Dermis blood vessel endothelial cell (primary cell): ENCODE measurements around the gene KANK2. TPM values are rescaled to one million over a fixed set of nuclear protein-coding genes. Genes with fewer than 3 reads are reported as not detected.

Source experiments
- DNase-seq: peaks from one replicate; pipeline ENCODE4 v3.0.0; 2010
- total RNA-seq: library from RNA; depleted of rRNA; stranded (reverse); fragments of >200 nt; gene quantifications from 2 replicates; pipeline ENCODE4 v1.2.3, GENCODE V29; 2014

Gene KANK2
- total RNA-seq, 1 donor from 2014 or later = 102 TPM

- no peak for DNase-seq
Measured at GRCh38 chr19:11225815-11226214, 28.5 kb upstream of the KANK2 start.

GRCh38 chr19:11225172-11225571 is 27.8 kb upstream of the KANK2 start:
- DNase-seq = no peak

- no peak for DNase-seq
Measured at GRCh38 chr19:11224429-11224828, 27.1 kb upstream of the KANK2 start.

- DNase-seq = no peak
Measured at GRCh38 chr19:11223200-11223599, 25.9 kb upstream of the KANK2 start.

- no peak for DNase-seq
Measured at GRCh38 chr19:11221082-11221598, 23.8 kb upstream of the KANK2 start.

- no peak for DNase-seq
Measured at GRCh38 chr19:11214387-11214786, 17.0 kb upstream of the KANK2 start.

- DNase-seq = no peak
Measured at GRCh38 chr19:11210656-11210928, 13.2 kb upstream of the KANK2 start.

GRCh38 chr19:11209839-11210655 is 12.7 kb upstream of the KANK2 start:
- no peak for DNase-seq

- DNase-seq = no peak
Measured at GRCh38 chr19:11208561-11209471, 11.5 kb upstream of the KANK2 start.

- DNase-seq = no peak
Measured at GRCh38 chr19:11205939-11206570, 8.7 kb upstream of the KANK2 start.

GRCh38 chr19:11204943-11205349 is 7.6 kb upstream of the KANK2 start:
- DNase-seq = no peak

GRCh38 chr19:11204076-11204602 is 6.8 kb upstream of the KANK2 start:
- DNase-seq = no peak

- DNase-seq = peak; percentile 75
Measured at GRCh38 chr19:11203194-11204075, 6.1 kb upstream of the KANK2 start.

GRCh38 chr19:11202488-11203193 is 5.3 kb upstream of the KANK2 start:
- DNase-seq = no peak

GRCh38 chr19:11201791-11202190 is 4.4 kb upstream of the KANK2 start:
- no peak for DNase-seq

- DNase-seq = no peak
Measured at GRCh38 chr19:11200931-11201330, 3.6 kb upstream of the KANK2 start.

GRCh38 chr19:11200015-11200574 is 2.8 kb upstream of the KANK2 start:
- DNase-seq = no peak

- DNase-seq = no peak
Measured at GRCh38 chr19:11199517-11199916, 2.2 kb upstream of the KANK2 start.

- no peak for DNase-seq
Measured at GRCh38 chr19:11198769-11199424, 1.6 kb upstream of the KANK2 start.

- DNase-seq = no peak
Measured at GRCh38 chr19:11198175-11198534, 810 bp upstream of the KANK2 start.
